HFF-Myc (cell line): ENCODE data around the gene SCYGR4.

Source experiments
- DNase-seq: peaks from one replicate; pipeline ENCODE4 v3.0.0-alpha.2; 2011; ENCODE audit warnings: low read depth; ENCODE audit errors: extremely low read depth
- H3K4me3 ChIP-seq: replicated peaks from 2 replicates; pipeline ENCODE4 v1.5.1; 2011; ENCODE audit warnings: low read depth, mild to moderate bottlenecking, control low read depth, low read length
- CTCF ChIP-seq: IDR thresholded peaks from 2 replicates; pipeline ENCODE4 v1.5.1; 2012; ENCODE audit warnings: mild to moderate bottlenecking, low read depth, low read length, control low read depth; ENCODE audit errors: missing control alignments

Gene SCYGR4, protein sequence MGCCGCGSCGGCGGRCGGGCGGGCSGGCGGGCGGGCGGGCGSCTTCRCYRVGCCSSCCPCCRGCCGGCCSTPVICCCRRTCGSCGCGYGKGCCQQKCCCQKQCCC

DNA sequence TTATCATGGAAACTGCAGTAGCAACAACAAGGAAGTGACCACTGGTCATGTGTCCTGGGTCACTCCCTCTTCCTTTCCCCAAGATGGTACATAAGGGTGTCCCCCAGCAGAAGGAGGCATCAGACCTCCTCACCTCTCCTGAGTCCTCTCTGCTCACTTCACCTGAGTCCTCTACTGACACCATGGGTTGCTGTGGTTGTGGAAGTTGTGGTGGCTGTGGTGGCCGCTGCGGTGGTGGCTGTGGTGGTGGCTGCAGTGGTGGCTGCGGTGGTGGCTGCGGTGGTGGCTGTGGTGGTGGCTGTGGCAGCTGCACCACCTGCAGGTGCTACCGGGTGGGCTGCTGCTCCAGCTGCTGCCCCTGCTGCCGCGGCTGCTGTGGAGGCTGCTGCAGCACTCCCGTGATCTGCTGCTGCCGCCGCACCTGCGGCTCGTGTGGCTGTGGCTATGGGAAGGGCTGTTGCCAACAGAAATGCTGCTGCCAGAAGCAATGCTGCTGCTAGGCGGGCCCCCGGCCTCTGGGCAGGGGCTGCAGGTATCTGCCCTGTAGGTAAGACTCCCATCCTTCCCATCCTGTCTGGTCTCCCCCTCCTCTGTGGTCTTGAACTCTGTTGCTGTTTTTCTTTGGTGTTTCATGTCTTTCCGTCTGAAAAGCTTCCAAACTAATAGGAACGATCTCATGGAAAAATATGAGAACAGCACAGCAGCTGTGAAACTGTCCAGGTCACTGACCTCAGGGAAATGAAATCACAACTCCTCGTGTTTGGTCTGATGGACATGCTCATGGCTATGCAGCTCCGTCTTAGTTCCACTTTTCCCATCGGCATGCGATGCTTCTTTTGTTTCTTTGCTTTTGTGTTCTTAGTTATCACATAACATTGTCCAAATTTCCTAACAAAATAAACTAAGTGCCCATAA lies at the start of gene SCYGR4:
TSS of gene SCYGR4 (plus strand) at position 183 of the 915 bp plus-strand sequence. CDS start at position 183, 0 bp downstream.
- TF ChIP-seq CTCF: no peak
- no peak within 1 kb of the TSS for H3K4me3 ChIP-seq
- DNase-seq: no peak

DNA sequence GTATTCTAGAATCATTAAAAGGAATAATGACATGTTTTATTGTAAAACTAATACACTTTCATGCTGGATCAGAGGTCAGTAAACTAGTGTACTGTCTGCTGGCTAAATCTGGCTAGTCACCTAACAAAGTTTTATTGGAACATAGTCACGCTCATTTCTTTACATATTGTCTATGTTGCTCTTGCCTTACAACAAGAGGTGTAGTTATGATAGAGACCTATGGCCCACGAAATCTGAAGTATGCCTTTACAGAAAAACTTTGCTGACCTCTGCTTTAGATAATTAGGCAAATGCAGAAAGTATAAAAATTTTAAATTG lies 48.5 kb upstream of the SCYGR4 start:
- DNase-seq: no peak
- TF ChIP-seq CTCF: no peak
- no peak overlapping the region for H3K4me3 ChIP-seq

- no peak for DNase-seq
- no peak for TF ChIP-seq CTCF
These were observed 46.7 kb upstream of the SCYGR4 start for GRCh38 chr2:227570615-227571014.

DNA sequence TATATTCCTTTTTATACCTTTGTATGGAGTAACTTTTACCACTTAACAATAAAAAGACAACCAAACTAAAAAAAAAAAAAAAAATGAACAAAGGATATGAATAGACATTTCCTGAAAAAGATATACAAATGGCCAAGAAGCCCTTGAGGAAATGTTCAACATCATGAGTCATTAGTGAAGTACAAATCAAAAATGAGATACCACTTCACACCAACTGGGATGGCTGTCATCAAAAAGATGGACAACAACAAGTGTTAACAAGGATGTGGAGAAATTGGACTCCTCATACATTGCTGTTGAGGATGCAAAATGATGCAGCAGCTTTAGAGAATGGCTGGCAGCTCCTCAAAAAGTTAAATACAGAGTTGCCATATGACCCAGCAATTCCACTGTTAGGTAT lies 41.2 kb upstream of the SCYGR4 start:
- DNase-seq: no peak
- TF ChIP-seq CTCF: no peak
- no peak overlapping the region for H3K4me3 ChIP-seq

More at GRCh38 chr2:227570615-227571014, 46.7 kb upstream of the SCYGR4 start:
- H3K4me3 ChIP-seq: no peak overlapping the region

GRCh38 chr2:227576812-227577211 lies 40.5 kb upstream of the SCYGR4 start:
- TF ChIP-seq CTCF: no peak
- no peak for DNase-seq
- no peak overlapping the region for H3K4me3 ChIP-seq

DNA sequence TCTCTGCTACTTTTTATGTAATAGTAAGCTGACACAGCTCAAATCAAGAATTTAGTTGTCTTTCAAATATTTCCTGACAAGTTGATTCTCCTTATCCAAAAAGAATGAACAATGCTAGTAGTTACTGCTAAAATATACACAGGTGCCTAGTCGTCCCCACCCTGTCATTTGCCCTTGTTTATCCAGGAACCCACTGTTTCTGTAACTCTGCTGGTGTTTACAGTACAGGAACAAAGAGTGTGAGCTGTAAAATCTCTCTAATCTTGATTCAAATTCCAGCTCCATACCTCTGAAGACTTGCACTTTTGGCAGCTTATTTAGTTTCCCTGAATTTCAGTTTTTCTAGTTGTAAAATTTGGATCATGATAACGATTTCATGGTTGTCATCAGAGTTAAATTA lies 39.7 kb upstream of the SCYGR4 start:
- no peak for DNase-seq

More for the DNA sequence above, 39.7 kb upstream of the SCYGR4 start:
- H3K4me3 ChIP-seq: no peak overlapping the region
- TF ChIP-seq CTCF: no peak
